ENCODE data around the gene EXOC4.
A peak's percentile ranks its signal among the peaks of the same experiment; 100 is the strongest.
"Not testable (repeated sequence)": the region's sequence is repeated elsewhere in the genome, so short reads cannot be mapped to it uniquely, and the experiment has no call there.

Gene EXOC4

DNA sequence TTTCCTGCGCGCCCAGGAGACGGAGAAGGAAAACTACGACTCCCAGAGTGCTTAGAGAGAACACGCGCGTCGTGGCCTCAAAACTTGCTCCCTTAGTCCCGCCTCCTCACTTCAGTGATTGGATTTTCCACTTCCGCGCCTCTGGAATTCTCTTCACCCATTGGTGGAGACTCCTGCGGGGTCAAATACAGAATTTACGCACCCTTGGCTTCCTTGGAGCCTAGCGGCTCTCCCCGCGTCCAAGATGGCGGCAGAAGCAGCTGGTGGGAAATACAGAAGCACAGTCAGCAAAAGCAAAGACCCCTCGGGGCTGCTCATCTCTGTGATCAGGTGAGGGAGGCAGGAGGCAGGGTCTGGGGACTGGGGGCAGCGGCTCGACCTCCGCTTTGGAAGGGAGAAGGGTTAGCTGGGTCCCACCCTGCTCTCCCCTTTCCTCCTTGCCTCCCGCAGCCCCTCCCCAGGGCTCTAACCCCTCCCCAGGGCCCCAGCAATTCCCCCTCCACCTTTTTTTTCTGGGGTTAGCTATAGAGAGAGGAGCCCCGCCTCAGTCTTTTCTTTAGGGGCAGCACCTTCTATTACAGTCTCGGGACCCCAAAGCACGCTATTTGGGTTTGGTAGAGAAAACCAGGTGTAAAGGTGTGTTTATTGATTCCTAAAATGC, at the start of gene EXOC4:
Gene EXOC4 (plus strand): TSS at position 221 of the 661 bp plus-strand sequence.
- peak; percentile 64 to 76 for DNase-seq (ENCODE audit: low read depth in 1 of 2, low spot score in 1 of 2)

DNA sequence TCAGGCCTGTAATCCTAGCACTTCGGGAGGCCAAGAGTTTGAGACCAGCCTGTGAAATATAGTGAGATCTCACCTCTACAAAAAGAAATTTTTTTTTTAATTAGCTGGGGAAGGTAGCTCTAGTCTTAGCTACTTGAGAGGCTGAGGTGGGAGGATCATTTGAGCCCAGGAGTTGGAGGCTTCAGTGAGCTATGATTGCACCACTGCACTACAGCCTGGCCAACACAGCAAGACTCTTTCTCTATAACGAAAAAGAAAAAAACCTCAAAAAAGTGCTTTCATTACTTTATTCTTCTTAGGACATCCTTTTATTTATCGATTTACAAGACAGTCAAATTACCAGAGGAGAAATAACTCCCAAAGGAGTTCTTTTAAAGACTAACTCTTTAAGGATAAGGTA, 49.4 kb upstream of the EXOC4 start:
- no peak for DNase-seq (ENCODE audit: low read depth in 1 of 2, low spot score in 1 of 2)

DNA sequence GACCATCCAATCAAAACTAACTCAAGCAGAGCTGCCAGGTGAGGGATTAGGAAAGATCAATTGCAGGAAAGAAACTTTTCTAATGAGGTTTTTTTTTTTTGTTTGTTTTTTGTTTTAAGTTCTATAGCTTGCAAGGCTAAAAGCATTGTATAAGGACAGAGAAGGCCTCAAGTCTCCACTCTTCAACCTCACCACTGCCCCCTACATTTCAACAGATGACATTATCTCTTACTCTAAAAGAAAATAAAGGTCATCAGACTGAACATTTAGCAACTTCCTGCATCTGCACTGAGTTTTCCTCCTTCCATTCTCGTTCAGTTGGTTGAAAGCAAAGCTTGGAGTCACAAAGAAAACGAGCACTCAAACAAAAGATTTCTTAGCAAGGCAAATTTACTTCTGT, 45.2 kb upstream of the EXOC4 start:
- no peak for DNase-seq (ENCODE audit: low read depth in 1 of 2, low spot score in 1 of 2)

DNA sequence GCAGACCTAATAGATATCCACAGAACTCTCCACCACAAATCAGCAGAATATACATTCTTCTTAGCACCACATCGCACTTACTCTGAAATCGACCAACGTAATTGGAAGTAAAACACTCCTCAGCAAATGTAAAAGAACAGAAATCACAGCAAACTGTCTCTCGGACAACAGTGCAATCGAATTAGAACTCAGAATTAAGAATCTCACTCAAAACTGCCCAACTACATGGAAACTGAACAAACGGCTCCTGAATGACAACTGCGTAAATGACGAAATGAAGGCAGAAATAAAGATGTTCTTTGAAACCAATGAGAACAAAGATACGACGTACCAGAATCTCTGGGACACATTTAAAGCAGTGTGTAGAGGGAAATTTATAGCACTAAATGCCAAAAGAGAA, 42.1 kb upstream of the EXOC4 start:
- DNase-seq (ENCODE audit: low read depth in 1 of 2, low spot score in 1 of 2), result not testable (repeated sequence)

DNA sequence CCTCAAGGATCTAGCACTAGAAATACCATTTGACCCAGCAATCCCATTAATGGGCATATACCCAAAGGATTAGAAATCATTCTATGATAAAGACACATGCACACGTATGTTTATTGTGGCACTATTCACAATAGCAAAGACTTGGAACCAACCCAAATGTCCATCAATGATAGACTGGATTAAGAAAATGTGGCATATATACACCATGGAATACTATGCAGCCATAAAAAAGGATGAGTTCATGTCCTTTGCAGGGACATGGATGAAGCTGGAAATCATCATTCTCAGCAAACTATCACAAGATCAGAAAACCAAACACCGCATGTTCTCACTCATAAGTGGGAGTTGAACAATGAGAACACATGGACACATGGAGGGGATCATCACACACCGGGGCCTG, 39.1 kb upstream of the EXOC4 start:
- not testable (repeated sequence) for DNase-seq (ENCODE audit: low read depth in 1 of 2, low spot score in 1 of 2)

DNA sequence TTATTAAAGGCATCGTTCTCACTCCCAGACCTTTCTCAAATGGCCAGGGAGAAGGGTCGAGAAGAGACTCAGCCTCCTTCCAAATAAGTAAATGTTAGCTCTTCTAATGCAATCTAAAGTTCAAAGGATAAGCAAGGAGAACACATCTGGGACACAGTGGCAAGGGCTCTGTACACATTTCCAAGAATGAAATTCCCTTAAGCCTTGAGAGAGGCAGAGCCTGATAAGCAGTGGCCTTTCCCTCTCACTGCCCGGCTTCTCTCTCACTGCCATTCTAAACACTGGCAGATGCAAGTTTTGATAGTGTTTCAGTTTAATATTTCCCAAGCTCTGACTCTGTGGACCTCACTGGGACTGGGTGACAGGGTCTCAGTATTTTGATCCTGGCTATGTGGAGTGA, 35.1 kb upstream of the EXOC4 start:
- DNase-seq (ENCODE audit: low read depth in 1 of 2, low spot score in 1 of 2), result no peak

DNA sequence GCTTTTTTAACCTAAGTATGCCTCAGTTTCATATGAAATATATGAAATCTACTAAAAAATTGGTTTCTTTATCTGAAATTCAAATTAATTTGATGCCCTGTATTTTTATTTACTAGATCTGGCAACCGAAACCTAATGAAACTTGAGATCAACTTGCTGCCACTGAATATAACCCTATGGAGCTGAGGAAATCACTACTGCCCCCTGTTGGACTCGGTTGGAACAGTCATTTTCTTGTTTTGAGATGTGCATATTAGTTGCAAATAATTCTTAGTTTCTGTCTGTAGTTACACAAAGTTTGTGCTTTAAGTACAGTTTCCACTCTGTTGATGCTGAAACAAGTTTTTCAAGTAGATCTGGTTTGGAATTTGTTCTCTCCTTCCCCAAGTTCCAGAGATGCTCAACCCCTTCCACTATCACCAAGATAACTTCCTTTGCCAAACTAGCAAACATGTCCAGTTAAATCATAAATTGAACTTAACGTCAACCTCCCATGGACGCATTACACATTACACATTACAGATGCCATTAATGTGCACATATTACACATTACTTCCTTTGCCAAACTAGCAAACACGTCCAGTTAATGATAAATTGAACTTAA, 22.2 kb upstream of the EXOC4 start:
- no peak for DNase-seq (ENCODE audit: low read depth in 1 of 2, low spot score in 1 of 2)

DNA sequence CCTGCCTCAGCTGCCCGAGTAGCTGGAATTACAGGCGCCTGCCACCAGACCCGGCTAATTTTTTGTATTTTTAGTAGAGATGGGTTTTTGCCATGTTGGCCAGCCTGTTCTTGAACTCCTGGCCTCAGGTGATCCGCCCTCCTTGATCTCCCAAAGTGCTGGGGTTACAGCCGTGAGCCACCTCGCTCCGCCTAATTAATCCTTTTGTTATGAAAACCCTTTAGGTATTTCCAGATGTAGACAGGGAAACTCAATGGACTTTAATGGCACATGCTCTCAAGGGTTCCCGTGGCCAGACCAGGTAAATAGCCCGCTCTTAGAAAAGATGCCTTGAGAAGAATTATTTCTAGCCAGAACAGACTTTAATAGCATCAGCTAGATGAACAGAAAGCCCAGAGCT, 19.7 kb upstream of the EXOC4 start:
- no peak for DNase-seq (ENCODE audit: low read depth in 1 of 2, low spot score in 1 of 2)

DNA sequence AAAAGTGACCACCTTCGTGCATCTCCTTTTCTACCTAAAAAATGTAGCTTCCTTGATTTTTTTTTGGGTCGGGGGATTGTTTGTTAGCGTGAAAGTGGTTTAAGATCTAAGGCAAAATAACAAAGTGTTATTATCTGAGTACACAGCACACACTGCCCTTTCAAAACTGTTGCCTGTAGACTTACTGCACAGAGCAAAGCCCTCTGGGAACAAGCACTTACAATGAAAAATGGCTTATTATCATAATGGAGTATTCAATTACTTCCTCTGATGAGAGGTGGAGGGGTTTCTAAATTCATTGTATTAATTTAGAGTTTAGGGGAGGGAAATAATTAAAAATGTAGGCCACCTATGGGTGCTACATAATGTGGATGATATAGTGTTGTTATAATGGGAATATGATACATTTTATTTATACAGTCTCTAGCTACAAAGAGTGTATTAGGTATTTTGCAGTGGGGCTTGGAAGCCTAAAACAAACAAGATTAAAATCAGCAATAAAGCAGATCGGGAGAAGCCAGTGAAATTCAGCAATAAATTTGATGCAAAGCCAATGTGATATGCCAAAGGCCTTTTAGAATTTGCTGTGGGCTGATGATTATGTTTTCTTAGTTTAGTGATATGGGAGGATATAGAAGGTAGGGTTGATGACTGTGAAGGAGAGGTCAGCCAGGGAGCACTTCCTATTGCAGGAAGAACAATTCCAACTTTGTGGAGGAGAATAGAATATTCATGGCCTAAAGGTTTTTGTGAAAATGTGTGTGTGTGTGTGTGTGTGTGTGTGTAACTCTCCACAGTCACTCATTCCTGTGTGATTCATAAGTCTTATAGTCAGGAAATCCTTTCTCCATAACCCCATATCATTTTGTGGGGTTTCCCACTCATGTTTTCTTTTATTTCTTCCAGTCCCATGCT, 17.7 kb upstream of the EXOC4 start:
- DNase-seq (ENCODE audit: low read depth in 1 of 2, low spot score in 1 of 2), result no peak

DNA sequence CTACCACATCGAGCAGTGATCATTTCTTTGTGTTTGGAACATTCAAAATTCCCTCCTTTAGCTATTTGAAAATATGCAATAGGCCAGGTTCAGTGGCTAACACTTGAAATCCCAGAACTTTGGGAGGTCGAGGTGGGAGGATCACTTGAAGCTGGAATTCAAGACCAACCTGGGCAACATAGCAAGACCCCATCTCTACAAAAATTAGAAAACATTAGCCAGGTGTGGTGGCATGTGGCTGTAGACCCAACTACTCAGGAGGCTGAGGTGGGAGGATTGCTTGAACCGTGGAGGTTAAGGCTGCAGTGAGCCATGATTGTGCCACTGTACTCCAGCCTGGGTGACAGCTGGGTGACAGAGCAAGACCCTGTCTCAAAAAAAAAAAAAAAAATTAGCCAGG, 15.3 kb upstream of the EXOC4 start:
- no peak for DNase-seq (ENCODE audit: low read depth in 1 of 2, low spot score in 1 of 2)

DNA sequence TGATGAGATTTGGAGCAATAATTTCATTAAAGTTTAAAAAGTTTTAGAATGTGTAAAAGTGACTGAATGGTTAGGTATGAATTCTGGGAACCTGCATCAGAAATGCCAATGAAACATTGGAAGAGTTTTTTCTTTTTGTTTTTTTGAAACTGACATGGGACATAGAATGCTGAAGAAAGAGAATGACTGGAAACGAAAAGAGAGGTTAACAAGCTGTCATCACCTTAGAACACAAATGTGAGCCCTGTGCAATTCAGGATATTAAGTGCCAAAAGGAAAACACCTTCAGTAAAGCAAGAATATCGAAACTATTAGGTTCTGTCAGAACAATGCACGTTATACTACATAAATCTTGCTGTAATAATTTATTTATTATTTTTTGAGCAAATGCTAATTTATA, 12.6 kb upstream of the EXOC4 start:
- DNase-seq (ENCODE audit: low read depth in 1 of 2, low spot score in 1 of 2), result no peak

DNA sequence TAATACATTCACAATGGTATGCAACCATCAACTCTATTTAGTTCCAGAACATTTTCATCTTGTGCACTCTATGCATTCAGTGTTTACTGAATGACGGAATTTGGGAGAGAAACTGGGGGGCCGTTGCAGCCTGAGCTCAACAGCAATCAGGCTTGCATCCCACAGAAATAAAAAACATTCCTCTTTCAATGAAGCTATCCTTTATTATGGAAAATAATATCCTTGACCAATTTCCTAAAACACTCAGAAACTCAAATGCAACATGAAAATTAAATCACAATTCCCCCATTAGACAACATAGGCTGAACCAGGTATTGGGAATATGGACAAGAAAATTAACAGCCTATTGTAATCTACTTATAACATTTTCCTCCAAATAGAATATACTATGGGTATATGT, 6.3 kb upstream of the EXOC4 start:
- DNase-seq (ENCODE audit: low read depth in 1 of 2, low spot score in 1 of 2), result no peak

DNA sequence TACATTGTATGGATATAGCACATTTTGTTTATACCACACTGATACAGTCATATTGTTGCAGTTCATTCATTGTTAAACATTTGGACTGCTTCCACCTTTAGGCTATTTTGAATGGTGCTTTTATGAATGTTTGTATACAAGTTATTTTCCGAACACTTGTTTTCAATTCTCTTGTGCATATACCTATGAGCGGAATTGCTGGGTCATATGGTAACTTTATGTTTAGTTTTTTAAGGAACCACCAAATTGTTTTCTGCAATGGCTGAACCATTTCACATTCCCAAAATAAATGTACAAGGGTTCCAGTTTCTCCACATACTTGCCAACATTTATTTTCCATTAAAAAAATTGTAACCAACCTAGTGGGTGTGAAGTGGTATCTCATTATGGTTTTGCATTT, 4.0 kb upstream of the EXOC4 start:
- DNase-seq (ENCODE audit: low read depth in 1 of 2, low spot score in 1 of 2), result no peak

DNA sequence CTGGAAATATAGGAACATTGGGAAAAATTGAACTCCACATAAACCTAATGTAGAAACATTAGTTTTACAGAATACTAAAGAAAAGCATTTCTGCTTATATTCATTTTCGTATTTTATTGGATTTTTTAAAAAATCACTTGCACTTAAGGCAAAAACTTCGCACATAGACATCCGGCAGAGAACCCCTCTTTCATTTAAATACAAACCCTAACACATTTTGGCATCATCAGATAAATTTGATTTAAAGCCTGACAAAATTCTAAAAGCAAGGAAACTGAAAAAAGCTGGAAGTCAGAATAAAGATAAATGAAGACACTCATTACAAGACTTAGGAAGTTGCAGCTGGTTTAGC, 396 bp upstream of the EXOC4 start:
- no peak for DNase-seq (ENCODE audit: low read depth in 1 of 2, low spot score in 1 of 2)

DNA sequence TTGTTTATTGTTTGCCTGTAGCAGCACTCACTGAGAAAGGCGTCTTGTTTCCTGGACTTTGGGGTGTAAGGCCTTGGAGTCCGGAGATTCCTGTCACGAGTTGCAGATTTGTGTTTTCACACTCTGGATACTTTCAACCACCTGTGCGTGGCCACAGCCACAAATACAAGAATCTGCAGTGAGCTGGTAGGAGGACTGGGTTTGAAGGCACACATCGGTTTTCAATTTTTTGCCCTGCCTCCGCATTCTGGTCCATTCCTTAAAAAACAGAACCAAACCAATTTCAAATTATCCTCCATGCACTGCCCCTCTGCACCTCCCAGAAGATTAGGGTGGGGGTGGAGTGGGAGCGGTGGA, 619 bp downstream of the EXOC4 start:
- DNase-seq (ENCODE audit: low read depth in 1 of 2, low spot score in 1 of 2), result no peak

DNA sequence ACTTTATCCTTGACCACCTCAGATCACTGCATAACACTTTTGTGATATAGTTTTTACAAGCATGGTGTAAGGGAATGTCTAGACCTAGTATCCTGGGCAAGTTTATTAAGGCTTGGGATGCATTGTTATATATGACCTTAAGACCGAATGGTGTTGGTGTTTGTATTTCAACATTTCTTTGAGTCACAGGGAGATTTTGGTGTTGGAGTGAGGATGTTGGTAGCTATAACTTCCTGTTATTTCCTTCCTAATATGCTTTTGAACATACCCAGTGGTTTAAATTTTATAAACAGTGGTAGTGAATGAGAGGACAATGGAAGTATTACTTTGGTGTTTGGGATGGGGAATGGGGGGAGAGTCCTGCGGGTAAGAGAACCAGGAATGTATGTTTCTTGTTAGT, 2.6 kb downstream of the EXOC4 start:
- DNase-seq (ENCODE audit: low read depth in 1 of 2, low spot score in 1 of 2), result no peak

DNA sequence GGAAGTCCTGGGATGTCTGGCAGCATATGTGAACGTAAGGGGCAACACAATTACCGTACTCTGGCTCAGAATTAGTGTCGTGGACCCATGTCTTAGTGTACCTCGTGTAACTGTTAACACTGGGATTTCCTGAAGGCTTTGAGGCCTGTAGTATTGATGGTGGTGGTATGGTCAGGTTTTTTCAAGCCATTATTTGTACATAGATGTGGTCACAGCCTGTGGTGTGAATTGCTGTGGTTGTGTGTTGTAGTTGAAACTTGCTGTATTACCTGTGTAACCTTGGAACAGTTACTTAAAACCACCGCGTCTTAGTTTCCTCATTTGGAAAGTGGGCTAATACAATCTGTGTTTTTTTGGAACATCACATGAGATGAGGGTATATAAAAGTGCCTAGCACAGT, 5.3 kb downstream of the EXOC4 start:
- DNase-seq (ENCODE audit: low read depth in 1 of 2, low spot score in 1 of 2), result no peak

DNA sequence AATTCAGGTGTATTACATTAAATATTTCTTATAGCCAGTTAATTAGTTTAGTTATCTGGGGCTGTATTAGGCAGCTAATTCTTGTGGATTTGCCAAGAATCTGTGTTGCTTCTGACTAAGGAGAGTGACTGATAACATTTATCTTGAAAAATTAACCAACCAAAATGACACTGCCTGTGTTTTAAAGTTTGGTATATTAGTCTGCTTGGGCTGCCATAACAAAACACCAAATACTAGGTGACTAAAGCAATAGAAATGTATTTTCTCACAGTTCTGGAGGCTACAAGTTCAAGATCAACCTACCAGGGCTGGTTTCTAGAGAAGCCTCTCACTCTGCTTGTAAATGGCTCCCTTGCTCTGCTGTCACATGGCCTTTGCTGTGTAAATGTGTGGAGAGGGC, 12.9 kb downstream of the EXOC4 start:
- no peak for DNase-seq (ENCODE audit: low read depth in 1 of 2, low spot score in 1 of 2)

DNA sequence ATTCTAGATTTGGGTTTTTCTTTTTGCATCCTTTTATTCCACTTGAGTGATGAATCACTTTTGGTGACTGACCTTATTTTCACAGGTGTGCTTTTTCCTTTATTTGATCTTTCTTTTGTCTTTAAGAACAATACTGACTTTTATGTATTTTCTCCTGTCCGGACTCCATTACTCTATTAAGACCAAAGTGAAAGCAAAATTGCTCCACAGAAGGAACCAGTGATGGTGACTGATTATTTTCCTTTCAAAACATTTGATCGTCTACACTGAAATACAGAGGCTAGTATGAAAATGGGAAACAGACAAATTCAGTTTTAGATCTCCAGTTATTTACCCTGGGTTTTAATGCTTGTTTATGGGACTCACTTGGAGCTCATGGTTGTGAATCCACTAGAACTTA, 15.5 kb downstream of the EXOC4 start:
- DNase-seq (ENCODE audit: low read depth in 1 of 2, low spot score in 1 of 2), result no peak

DNA sequence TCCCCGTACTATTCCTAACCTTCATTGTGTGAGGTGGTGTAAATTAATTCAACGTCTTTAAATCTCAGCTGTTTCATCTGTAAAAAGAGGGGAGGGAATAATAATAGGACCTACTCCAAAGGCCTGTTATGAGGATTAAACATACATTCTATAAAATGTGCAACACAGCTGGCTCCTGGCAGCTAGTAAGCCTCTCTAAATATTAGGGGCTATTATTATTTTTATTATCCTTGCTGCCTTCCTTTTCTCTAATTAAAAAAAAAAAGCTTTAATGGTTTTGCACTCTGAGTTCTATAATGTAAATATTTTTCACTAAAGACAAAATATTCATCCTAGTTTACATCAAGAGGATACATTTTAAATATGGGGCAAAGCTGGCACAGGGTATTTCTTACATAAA, 19.5 kb downstream of the EXOC4 start:
- DNase-seq (ENCODE audit: low read depth in 1 of 2, low spot score in 1 of 2), result no peak

DNA sequence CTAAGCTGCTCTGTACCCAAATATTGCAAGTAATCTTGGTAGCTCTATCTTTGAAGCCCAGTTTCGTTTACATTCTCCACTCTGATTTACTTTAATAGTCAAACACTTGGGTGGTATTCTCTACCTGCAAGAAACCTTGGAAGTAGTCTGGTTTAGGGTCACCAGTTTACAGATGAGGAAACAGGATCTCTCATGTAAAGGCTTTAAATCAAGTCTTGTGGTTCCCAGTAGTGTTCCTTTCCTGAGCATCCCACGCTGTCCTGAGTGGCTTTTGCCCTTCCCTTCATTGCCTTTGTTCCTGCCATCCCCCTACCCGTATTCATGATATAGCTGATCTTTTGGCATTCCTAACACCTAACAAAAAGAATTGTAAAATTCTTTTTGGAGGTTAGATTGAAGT, 20.3 kb downstream of the EXOC4 start:
- no peak for DNase-seq (ENCODE audit: low read depth in 1 of 2, low spot score in 1 of 2)

DNA sequence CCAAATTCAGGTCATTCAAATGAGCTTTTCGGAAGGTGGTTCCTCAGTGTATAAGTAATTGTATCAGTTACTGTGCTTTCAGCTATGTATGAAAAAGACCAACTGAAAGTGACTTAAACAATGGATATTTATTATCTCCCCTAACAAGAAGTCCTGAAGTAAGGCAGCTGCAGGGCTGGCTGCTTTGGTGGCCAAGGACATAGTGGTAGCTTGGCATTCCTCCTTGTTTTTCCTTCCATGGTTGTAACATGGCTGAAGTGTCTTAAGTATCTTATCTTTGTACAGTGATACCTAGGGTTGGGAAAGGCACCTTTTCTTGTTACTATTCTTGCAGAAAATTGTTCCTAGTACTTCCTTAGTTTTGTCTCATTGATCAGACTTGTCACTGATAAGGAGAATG, 21.4 kb downstream of the EXOC4 start:
- no peak for DNase-seq (ENCODE audit: low read depth in 1 of 2, low spot score in 1 of 2)

DNA sequence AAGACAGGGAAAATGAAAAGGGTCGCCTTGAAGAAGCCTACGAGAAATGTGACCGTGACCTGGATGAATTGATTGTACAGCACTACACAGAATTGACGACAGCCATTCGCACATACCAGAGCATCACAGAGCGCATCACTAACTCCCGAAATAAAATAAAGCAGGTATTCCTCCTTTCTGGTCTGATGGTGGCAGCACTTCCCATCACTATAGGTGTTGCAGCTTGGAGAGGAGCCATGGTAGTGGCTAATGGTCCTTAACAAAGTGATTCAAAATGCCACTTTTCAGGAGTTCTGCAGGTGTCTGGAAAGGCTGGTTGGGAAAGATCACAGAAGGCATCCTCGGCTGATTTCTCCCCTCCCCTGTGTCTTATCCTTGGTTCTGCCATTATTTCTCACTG, 22.1 kb downstream of the EXOC4 start:
- DNase-seq (ENCODE audit: low read depth in 1 of 2, low spot score in 1 of 2), result no peak

All from stimulated activated CD4-positive, alpha-beta T cell treated with anti-CD3 and anti-CD28 coated beads, Interleukin-15, amount 100 ng/mL, for 1 hour (primary cell).